Suprapubic skin (tissue), 4 donors: Measurements from ENCODE around the gene GPR146. TPM values are rescaled to one million over a fixed set of nuclear protein-coding genes. Genes with fewer than 3 reads are reported as not detected.

Experiments used
- DNase-seq, 2 donors: peaks; one replicate each; pipeline ENCODE4 v3.0.0-alpha.2; 2019; ENCODE audit warnings: low spot score in 2 of 2
- H3K27ac ChIP-seq: fragments of 200-600 bp; sonication (generic); one replicate; pipeline ENCODE4 v1.5.1; 2019
- H3K27me3 ChIP-seq: fragments of 200-600 bp; sonication (generic); one replicate; pipeline ENCODE4 v1.5.1; 2019
- H3K36me3 ChIP-seq: fragments of 200-600 bp; sonication (generic); one replicate; pipeline ENCODE4 v1.5.1; 2019
- H3K4me1 ChIP-seq: fragments of 200-600 bp; sonication (generic); one replicate; pipeline ENCODE4 v1.5.1; 2019
- H3K4me3 ChIP-seq: fragments of 200-600 bp; sonication (generic); one replicate; pipeline ENCODE4 v1.5.1; 2019; ENCODE audit warnings: mild to moderate bottlenecking
- H3K9me3 ChIP-seq: fragments of 200-600 bp; sonication (generic); one replicate; pipeline ENCODE4 v1.5.1; 2019
- EP300 ChIP-seq: sonication (generic); formaldehyde crosslinking; IDR thresholded peaks from one replicate; pipeline ENCODE4 v1.6.1; 2017; ENCODE audit warnings: antibody characterized with exemption
- POLR2A ChIP-seq, 2 donors: fragments of 450-650 bp; IDR thresholded peaks; one replicate each; pipeline ENCODE4 v1.6.1; 2017; ENCODE audit warnings: antibody characterized with exemption in 2 of 2, mild to moderate bottlenecking in 2 of 2, moderate library complexity in 2 of 2
- POLR2AphosphoS5 ChIP-seq, 3 donors: sonication (generic); formaldehyde crosslinking; IDR thresholded peaks; one replicate each; pipeline ENCODE4 v1.6.1; 2017; ENCODE audit warnings: antibody characterized with exemption in 3 of 3
- WGBS: methylation state at CpG from one replicate; pipeline ENCODE4 v1.1.5; 2018; 5-methylcytosine and 5-hydroxymethylcytosine counted together
- total RNA-seq, 4 donors: library from RNA; depleted of rRNA; stranded (reverse); fragments of >200 nt; gene quantifications; one replicate each; pipeline ENCODE4 v1.1.0, GENCODE V29; 2016
- TF ChIP-seq, protein P1 (sequence below), 2 donors: fragments of 200-600 bp in 1 of 2; fragments of 450-650 bp in 1 of 2; sonication (generic) in 1 of 2; IDR thresholded peaks; one replicate each; pipeline ENCODE4 v1.5.1; 2016 to 2019; ENCODE audit warnings: antibody characterized with exemption in 2 of 2, mild to moderate bottlenecking in 1 of 2, moderate library complexity in 1 of 2

GPR146 gene
- total RNA-seq, 4 donors from 2014 or later: 24.1 to 50.8 (median 39.3) TPM

DNA sequence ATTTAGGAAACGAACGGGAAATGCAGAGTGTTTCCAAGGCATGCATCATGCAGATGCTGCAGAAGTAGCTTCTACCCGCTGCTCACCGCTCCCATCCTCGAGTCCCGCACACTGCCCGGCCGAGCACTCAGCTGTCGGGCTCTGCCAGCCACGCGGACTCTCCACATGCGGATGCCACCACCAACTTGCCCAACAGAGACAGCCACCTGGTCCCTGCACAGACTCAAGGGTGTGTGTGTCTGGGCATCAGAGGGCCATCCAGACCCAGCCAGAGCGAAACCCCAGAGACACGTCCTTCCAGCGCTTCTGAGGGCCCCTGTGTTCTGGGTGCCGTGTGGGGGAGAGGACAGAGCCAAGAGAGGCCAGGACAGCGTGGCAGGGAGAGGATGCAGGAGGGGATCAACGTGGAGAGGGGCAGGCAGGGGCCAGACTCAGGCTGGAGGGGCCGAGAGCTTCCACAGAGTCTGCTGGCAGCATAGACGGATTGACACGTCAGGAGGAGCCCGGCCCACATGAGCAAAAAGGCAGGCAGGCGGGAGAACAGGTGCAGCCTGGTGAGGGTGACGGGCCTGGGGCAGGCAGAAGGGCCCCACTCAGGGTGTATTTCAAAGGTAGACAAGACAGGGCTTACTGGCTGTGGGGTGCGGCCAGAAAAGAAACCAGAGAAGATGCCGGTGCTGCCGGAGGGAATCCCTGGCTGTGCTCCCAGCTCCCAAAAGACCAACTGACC, 61.9 kb downstream of the GPR146 start:
- DNase-seq: no peak
- Histone ChIP-seq H3K4me3 (no peak overlapping the region), H3K9me3 (no peaks in the 10 kb centered on the region), H3K27me3 (no peaks in the 10 kb centered on the region), H3K36me3 (no peaks in the 10 kb centered on the region), H3K27ac (no peak overlapping the region), H3K4me1 (no peaks in the 10 kb centered on the region)
- TF ChIP-seq, protein P1, sequence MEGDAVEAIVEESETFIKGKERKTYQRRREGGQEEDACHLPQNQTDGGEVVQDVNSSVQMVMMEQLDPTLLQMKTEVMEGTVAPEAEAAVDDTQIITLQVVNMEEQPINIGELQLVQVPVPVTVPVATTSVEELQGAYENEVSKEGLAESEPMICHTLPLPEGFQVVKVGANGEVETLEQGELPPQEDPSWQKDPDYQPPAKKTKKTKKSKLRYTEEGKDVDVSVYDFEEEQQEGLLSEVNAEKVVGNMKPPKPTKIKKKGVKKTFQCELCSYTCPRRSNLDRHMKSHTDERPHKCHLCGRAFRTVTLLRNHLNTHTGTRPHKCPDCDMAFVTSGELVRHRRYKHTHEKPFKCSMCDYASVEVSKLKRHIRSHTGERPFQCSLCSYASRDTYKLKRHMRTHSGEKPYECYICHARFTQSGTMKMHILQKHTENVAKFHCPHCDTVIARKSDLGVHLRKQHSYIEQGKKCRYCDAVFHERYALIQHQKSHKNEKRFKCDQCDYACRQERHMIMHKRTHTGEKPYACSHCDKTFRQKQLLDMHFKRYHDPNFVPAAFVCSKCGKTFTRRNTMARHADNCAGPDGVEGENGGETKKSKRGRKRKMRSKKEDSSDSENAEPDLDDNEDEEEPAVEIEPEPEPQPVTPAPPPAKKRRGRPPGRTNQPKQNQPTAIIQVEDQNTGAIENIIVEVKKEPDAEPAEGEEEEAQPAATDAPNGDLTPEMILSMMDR (IDR thresholded peaks at IDR 0.05): no peak
- TF ChIP-seq POLR2AphosphoS5 (IDR thresholded peaks at IDR 0.05) (no peak), EP300 (no peak), POLR2A (IDR thresholded peaks at IDR 0.05) (no peak)
- 84% methylated on average over 27 of the region's 27 CpGs for WGBS

DNA sequence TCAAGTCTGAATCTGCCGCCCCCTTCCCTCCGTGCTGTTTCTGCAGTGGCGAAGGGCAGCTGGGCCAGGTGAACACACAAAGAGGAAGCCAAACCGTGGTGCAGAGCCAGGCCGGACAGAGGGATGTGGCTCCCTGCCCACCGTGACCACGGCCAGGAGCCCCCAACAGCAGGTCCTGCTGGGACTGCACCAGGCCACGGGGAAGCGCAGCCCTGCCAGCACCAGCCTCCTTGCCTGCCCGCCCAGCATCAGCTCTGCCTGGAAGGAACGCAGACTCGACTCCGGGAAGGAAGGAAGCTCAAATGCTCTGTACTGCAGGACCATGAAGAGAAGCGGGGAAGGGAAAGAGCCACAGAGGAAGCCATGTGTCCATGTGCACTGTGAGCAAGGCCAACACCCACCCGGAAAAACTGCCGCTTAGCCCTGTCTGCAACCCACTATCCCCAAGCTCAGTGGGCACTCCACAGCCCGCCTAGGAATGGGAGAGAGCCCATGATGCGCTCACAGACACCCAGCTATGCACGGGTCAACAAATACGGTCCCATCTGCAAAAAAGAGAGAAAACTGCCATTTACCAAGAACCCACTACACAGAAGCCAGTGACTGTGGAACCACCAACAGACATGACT, 62.6 kb downstream of the GPR146 start:
- H3K27me3 ChIP-seq: no peaks in the 10 kb centered on the region
- DNase-seq: no peak
- H3K9me3 ChIP-seq: no peaks in the 10 kb centered on the region
- no peaks in the 10 kb centered on the region for H3K36me3 ChIP-seq
- no peak overlapping the region for H3K4me3 ChIP-seq
- H3K27ac ChIP-seq: no peak overlapping the region
- 77% methylated on average over 19 of the region's 20 CpGs for WGBS
- H3K4me1 ChIP-seq: no peaks in the 10 kb centered on the region
- TF ChIP-seq POLR2A (IDR thresholded peaks at IDR 0.05): no peak
- TF ChIP-seq, protein P1 (IDR thresholded peaks at IDR 0.05): no peak
- TF ChIP-seq EP300: no peak
- no peak for TF ChIP-seq POLR2AphosphoS5 (IDR thresholded peaks at IDR 0.05)

DNA sequence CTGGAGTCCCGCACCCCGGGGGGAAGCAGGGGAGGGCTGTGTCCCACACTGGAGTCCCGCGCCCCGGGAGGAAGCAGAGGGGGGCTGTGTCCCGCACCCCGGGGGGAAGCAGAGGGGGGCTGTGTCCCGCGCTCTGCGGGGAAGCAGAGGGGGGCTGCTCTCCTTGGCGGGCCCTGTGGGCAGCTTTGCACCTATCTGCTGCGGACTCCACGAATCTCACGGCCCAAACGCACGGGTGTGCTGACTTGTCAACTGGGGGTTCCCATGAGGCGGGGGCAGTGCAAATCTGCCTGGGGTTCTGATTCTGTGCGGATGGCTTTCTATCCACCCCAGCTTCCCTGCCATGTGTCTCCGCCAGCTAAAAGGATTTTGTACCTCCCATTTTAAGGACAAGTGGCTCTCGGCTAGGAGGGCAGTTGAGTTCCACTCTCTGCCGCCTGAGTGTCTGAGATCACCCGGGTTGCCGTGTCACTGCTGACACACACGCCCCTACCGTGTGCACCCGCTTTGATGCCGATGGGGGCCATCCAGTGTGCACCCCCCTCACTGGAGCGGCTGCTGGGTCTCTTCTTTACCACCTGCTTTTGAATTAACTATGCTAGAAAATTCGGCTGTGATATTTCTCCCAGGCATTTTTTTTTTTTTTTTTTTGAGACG, 64.0 kb downstream of the GPR146 start:
- 93% methylated on average over 12 of the region's 30 CpGs for WGBS
- no peak for DNase-seq
- no peak overlapping the region for H3K27ac ChIP-seq
- TF ChIP-seq, protein P1 (IDR thresholded peaks at IDR 0.05): no peak
- TF ChIP-seq POLR2AphosphoS5 (IDR thresholded peaks at IDR 0.05) (no peak), POLR2A (IDR thresholded peaks at IDR 0.05) (no peak), EP300 (no peak)
- no peak overlapping the region for H3K4me3 ChIP-seq
- H3K27me3 ChIP-seq: no peaks in the 10 kb centered on the region
- no peaks in the 10 kb centered on the region for H3K9me3 ChIP-seq
- no peaks in the 10 kb centered on the region for H3K4me1 ChIP-seq
- peaks cover 4% of the 10 kb centered on the region for H3K36me3 ChIP-seq

Other genes starting within 250 kb of the GPR146 start
- 100 to 1,000 TPM; 225 to 475 (median 263) TPM for gene SUN1, start 212.1 kb upstream of the GPR146 start, total RNA-seq
- 10 to 100 TPM; 27.7 to 58.2 (median 47.8) TPM for gene GET4, start 168.0 kb upstream of the GPR146 start, total RNA-seq
- 1 to 10 TPM; 4.1 to 9.1 (median 6.3) TPM for gene ADAP1, start 89.9 kb upstream of the GPR146 start, total RNA-seq
- gene COX19, start 69.0 kb upstream of the GPR146 start, total RNA-seq: 10 to 100 TPM; 11.6 to 55.2 (median 13.2) TPM
- 10 to 100 TPM; 13.3 to 20.8 (median 15.4) TPM for gene CYP2W1, start 61.4 kb upstream of the GPR146 start, total RNA-seq
- gene GPER1, start 43.6 kb downstream of the GPR146 start, total RNA-seq: 10 to 100 TPM in 1 of 4 donors, 1 to 10 TPM in 3; 2.6 to 11.9 (median 5.1) TPM
- 10 to 100 TPM; 17.8 to 27.0 (median 22.3) TPM for gene ZFAND2A, start 115.7 kb downstream of the GPR146 start, total RNA-seq
- gene UNCX, start 188.3 kb downstream of the GPR146 start, total RNA-seq: not detected